Testis (tissue), 2 donors: ENCODE results near the gene NFE2L3.

Source experiments
- CTCF ChIP-seq, 3 experiments: fragments of 450-650 bp in 2 of 3; fragments of 200-600 bp in 1 of 3; sonication (generic) in 1 of 3; IDR thresholded peaks; one replicate each; pipeline ENCODE4 v1.5.1; 2016 to 2019; ENCODE audit warnings: antibody characterized with exemption in 3 of 3, mild to moderate bottlenecking in 2 of 3, moderate library complexity in 1 of 3
- POLR2A ChIP-seq: fragments of 450-650 bp; IDR thresholded peaks from one replicate; pipeline ENCODE4 v1.6.1; 2017; ENCODE audit warnings: antibody characterized with exemption, mild to moderate bottlenecking, moderate library complexity

GRCh38 chr7:26192485-26193087, 40.6 kb downstream of the NFE2L3 start:
- no peak for TF ChIP-seq CTCF (IDR thresholded peaks at IDR 0.05)
- no peak for TF ChIP-seq POLR2A
